Stomach smooth muscle (tissue), 2 donors: ENCODE measurements around the gene RELL2.

Experiments
- H3K27ac ChIP-seq: one replicate; pipeline ENCODE4 v1.7.0; 2013; ENCODE audit warnings: mild to moderate bottlenecking, low read length, inconsistent platforms
- H3K27me3 ChIP-seq, 2 donors: one replicate each; pipeline ENCODE4 v1.7.0; 2013; ENCODE audit warnings: low read length in 2 of 2; ENCODE audit not compliant: insufficient read depth in 2 of 2, control insufficient read depth in 1 of 2
- H3K36me3 ChIP-seq, 2 donors: one replicate each; pipeline ENCODE4 v1.7.0; 2013; ENCODE audit warnings: low read length in 2 of 2; ENCODE audit not compliant: control insufficient read depth in 2 of 2, insufficient read depth in 2 of 2
- H3K4me1 ChIP-seq: one replicate; pipeline ENCODE4 v1.7.0; 2013; ENCODE audit warnings: low read length; ENCODE audit not compliant: control insufficient read depth, insufficient read depth
- H3K4me3 ChIP-seq, 2 donors: one replicate each; pipeline ENCODE4 v1.7.0; 2013; ENCODE audit warnings: low read length in 2 of 2
- H3K9ac ChIP-seq, 2 donors: one replicate each; pipeline ENCODE4 v1.7.0; 2013; ENCODE audit warnings: low read length in 2 of 2, mild to moderate bottlenecking in 1 of 2
- H3K9me3 ChIP-seq, 2 donors: one replicate each; pipeline ENCODE4 v1.7.0; 2013; ENCODE audit warnings: low read length in 2 of 2; ENCODE audit not compliant: control insufficient read depth in 2 of 2
- donor health status: healthy.
- donor health status: Pancreatic carcinoma.

Gene RELL2

DNA sequence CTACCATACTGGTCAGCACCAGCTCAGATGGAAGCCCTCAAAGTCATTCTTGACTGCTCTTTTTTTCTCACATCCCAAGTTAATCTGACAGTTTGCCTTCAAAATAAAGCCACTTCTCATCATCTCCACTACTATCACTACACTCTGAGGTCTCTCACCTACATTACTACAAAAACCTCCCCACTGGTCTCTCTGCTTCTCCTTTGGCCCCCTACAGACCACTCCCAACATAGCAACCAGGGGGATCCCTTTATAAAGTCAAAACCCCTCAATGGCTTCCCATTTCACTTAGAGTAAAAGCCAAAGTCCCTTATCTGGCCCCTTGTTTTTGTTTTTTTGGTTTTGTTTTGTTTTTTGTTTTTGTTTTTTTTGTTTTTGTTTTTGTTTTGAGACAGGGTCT is 40.6 kb downstream of the RELL2 start:
- no peaks in the 10 kb centered on the region for H3K9me3 ChIP-seq
- peaks cover 0 to 4% of the 10 kb centered on the region in 2 donors for H3K27me3 ChIP-seq
- no peak overlapping the region for H3K27ac ChIP-seq
- no peaks in the 10 kb centered on the region for H3K36me3 ChIP-seq
- peaks cover 16% of the 10 kb centered on the region for H3K4me1 ChIP-seq
- H3K4me3 ChIP-seq: no peak overlapping the region
- H3K9ac ChIP-seq: no peak overlapping the region

GRCh38 chr5:141680178-141680577 is 43.4 kb downstream of the RELL2 start:
- no peak overlapping the region for H3K27ac ChIP-seq
- peak overlapping the region in 1 of 2 donors; percentile 22 for H3K4me3 ChIP-seq
- H3K9me3 ChIP-seq: no peaks in the 10 kb centered on the region
- no peaks in the 10 kb centered on the region for H3K36me3 ChIP-seq
- peaks cover 20% of the 10 kb centered on the region for H3K4me1 ChIP-seq
- peaks cover 0 to 4% of the 10 kb centered on the region in 2 donors for H3K27me3 ChIP-seq
- no peak overlapping the region for H3K9ac ChIP-seq

DNA sequence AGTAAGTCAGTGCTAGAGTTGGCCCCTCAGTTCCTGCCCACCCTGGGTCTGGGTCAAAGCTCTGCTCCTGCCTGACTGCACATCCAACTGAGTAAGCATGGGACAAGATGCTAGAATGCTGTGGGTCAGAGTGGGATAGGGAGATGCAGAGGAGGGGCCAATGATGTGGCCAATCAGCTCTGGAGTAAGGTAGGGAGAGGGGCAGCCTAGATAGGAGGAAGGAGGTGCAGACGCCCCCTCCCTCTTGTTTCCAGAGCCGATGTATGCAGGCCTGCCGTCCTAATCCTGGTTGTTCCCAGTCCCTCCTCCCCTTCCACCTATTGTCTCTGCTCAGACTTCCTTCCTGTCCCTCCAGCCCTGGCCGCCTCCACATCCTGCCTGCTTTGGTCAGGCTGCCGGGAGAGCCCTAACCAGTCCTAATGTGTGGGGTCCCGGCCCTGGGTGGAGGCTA is 44.0 kb downstream of the RELL2 start:
- Histone ChIP-seq H3K27ac (no peak overlapping the region), H3K27me3 (peaks cover 0 to 4% of the 10 kb centered on the region in 2 donors), H3K9me3 (no peaks in the 10 kb centered on the region), H3K4me1 (peaks cover 20% of the 10 kb centered on the region), H3K36me3 (no peaks in the 10 kb centered on the region), H3K4me3 (peak overlapping the region in 1 of 2 donors; percentile 66), H3K9ac (peak overlapping the region in 1 of 2 donors; percentile 64)

DNA sequence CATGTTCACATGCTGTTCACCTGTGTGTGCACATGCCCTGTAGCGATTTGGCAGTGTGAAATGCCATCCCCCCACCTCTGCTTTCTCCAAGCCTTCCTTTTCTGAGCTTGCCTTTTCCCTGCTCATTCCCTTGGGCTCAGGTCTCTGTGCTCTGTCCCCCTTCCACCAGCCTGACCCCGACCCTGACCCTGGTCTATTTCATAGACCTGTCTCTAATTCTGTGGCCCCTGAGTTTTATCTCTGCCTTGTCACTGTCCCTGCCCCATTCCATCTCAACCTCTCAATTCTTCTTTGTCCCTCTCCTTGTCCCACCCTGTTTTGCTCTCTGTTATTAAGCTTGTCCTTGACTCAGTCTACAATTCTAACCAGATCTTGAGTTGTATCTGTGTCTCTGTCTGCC is 44.5 kb downstream of the RELL2 start:
- Histone ChIP-seq H3K36me3 (no peaks in the 10 kb centered on the region), H3K4me1 (peaks cover 20% of the 10 kb centered on the region), H3K9ac (peak overlapping the region; percentile 54 to 64), H3K27me3 (peaks cover 0 to 4% of the 10 kb centered on the region in 2 donors), H3K27ac (peak overlapping the region; percentile 19), H3K9me3 (no peaks in the 10 kb centered on the region), H3K4me3 (peak overlapping the region; percentile 46 to 66)

- peak within 1 kb of the TSS; percentile 54 to 64 for H3K9ac ChIP-seq
- H3K4me1 ChIP-seq: peaks cover 20% of the 10 kb centered on the region
- no peaks in the 10 kb centered on the region for H3K9me3 ChIP-seq
- no peaks in the 10 kb centered on the region for H3K36me3 ChIP-seq
- peak within 1 kb of the TSS; percentile 19 for H3K27ac ChIP-seq
- peak within 1 kb of the TSS; percentile 60 to 66 for H3K4me3 ChIP-seq
- H3K27me3 ChIP-seq: peaks cover 0 to 4% of the 10 kb centered on the region in 2 donors
Observed at GRCh38 chr5:141681695-141682641, 45.2 kb downstream of the RELL2 start, which contains the start of gene ARAP3. Gene ARAP3, minus strand, starts transcription at chr5:141682230. Its CDS starts 1,744 bp downstream, at chr5:141680486.

GRCh38 chr5:141683596-141684141 is 46.9 kb downstream of the RELL2 start:
- Histone ChIP-seq H3K27ac (no peak overlapping the region), H3K9me3 (no peaks in the 10 kb centered on the region), H3K4me1 (peaks cover 20% of the 10 kb centered on the region), H3K36me3 (no peaks in the 10 kb centered on the region), H3K4me3 (no peak overlapping the region), H3K9ac (no peak overlapping the region), H3K27me3 (peaks cover 0 to 4% of the 10 kb centered on the region in 2 donors)

GRCh38 chr5:141685591-141685990 is 48.8 kb downstream of the RELL2 start:
- Histone ChIP-seq H3K27me3 (peaks cover 0 to 8% of the 10 kb centered on the region in 2 donors), H3K9me3 (no peaks in the 10 kb centered on the region), H3K36me3 (no peaks in the 10 kb centered on the region), H3K27ac (no peak overlapping the region), H3K4me1 (peaks cover 16% of the 10 kb centered on the region), H3K9ac (no peak overlapping the region), H3K4me3 (no peak overlapping the region)

GRCh38 chr5:141686648-141687416 is 50.0 kb downstream of the RELL2 start:
- H3K36me3 ChIP-seq: no peaks in the 10 kb centered on the region
- no peaks in the 10 kb centered on the region for H3K9me3 ChIP-seq
- peaks cover 0 to 13% of the 10 kb centered on the region in 2 donors for H3K27me3 ChIP-seq
- no peak overlapping the region for H3K4me3 ChIP-seq
- H3K4me1 ChIP-seq: peaks cover 10% of the 10 kb centered on the region
- H3K9ac ChIP-seq: no peak overlapping the region
- no peak overlapping the region for H3K27ac ChIP-seq
